Measurements from ENCODE around the gene GMDS. TPM values are rescaled to one million over a fixed set of nuclear protein-coding genes. Genes with fewer than 3 reads are reported as not detected.

The GMDS gene
- total RNA-seq, 4 donors from 2014 or later = 197 to 375 (median 215) TPM

- TF ChIP-seq CTCF (IDR thresholded peaks at IDR 0.05) = no peak
- TF ChIP-seq POLR2A (IDR thresholded peaks at IDR 0.05) = no peak
- H3K36me3 ChIP-seq = no peaks in the 10 kb centered on the region
Observed at GRCh38 chr6:1817033-1817761, 428.2 kb downstream of the GMDS start.

GRCh38 chr6:1815827-1816452 lies 429.5 kb downstream of the GMDS start:
- H3K4me3 ChIP-seq = no peak overlapping the region
- DNase-seq = no peak

More at GRCh38 chr6:1817033-1817761, 428.2 kb downstream of the GMDS start:
- H3K9me3 ChIP-seq = no peaks in the 10 kb centered on the region
- H3K27ac ChIP-seq = no peak overlapping the region
- no peaks in the 10 kb centered on the region for H3K27me3 ChIP-seq
- H3K4me3 ChIP-seq = no peak overlapping the region
- no peaks in the 10 kb centered on the region for H3K4me1 ChIP-seq
- no peak for DNase-seq

GRCh38 chr6:1814279-1814678 lies 431.1 kb downstream of the GMDS start:
- Histone ChIP-seq H3K36me3 (no peaks in the 10 kb centered on the region), H3K27me3 (no peaks in the 10 kb centered on the region), H3K4me1 (no peaks in the 10 kb centered on the region), H3K9me3 (no peaks in the 10 kb centered on the region), H3K27ac (no peak overlapping the region), H3K4me3 (no peak overlapping the region)
- no peak for TF ChIP-seq CTCF (IDR thresholded peaks at IDR 0.05)
- no peak for TF ChIP-seq POLR2A (IDR thresholded peaks at IDR 0.05)
- no peak for DNase-seq

More at GRCh38 chr6:1815827-1816452, 429.5 kb downstream of the GMDS start:
- Histone ChIP-seq H3K27me3 (no peaks in the 10 kb centered on the region), H3K27ac (no peak overlapping the region), H3K36me3 (no peaks in the 10 kb centered on the region), H3K9me3 (no peaks in the 10 kb centered on the region), H3K4me1 (no peaks in the 10 kb centered on the region)
- no peak for TF ChIP-seq POLR2A (IDR thresholded peaks at IDR 0.05)

- Histone ChIP-seq H3K4me3 (no peak overlapping the region), H3K27ac (no peak overlapping the region), H3K27me3 (no peaks in the 10 kb centered on the region), H3K4me1 (no peaks in the 10 kb centered on the region), H3K9me3 (no peaks in the 10 kb centered on the region), H3K36me3 (no peaks in the 10 kb centered on the region)
- TF ChIP-seq POLR2A (IDR thresholded peaks at IDR 0.05) (no peak), CTCF (IDR thresholded peaks at IDR 0.05) (no peak)
- no peak for DNase-seq
Observed at GRCh38 chr6:1812487-1812886, 432.9 kb downstream of the GMDS start.

GRCh38 chr6:1812034-1812433 lies 433.4 kb downstream of the GMDS start:
- TF ChIP-seq POLR2A (IDR thresholded peaks at IDR 0.05) (no peak), CTCF (IDR thresholded peaks at IDR 0.05) (no peak)
- Histone ChIP-seq H3K4me3 (no peak overlapping the region), H3K36me3 (no peaks in the 10 kb centered on the region), H3K27me3 (no peaks in the 10 kb centered on the region), H3K9me3 (no peaks in the 10 kb centered on the region), H3K27ac (no peak overlapping the region), H3K4me1 (no peaks in the 10 kb centered on the region)
- no peak for DNase-seq

GRCh38 chr6:1810880-1811279 lies 434.5 kb downstream of the GMDS start:
- DNase-seq = no peak
- no peak overlapping the region for H3K4me3 ChIP-seq

More at GRCh38 chr6:1810880-1811279, 434.5 kb downstream of the GMDS start:
- Histone ChIP-seq H3K4me1 (no peaks in the 10 kb centered on the region), H3K9me3 (no peaks in the 10 kb centered on the region), H3K36me3 (no peaks in the 10 kb centered on the region), H3K27me3 (no peaks in the 10 kb centered on the region), H3K27ac (no peak overlapping the region)
- no peak for TF ChIP-seq CTCF (IDR thresholded peaks at IDR 0.05)

Measured in Peyer's patch (tissue), 4 donors.